Trophoblast cell (in vitro differentiated cells and primary cell): Measurements from ENCODE around the gene ASTN2.
A peak's percentile ranks its signal among the peaks of the same experiment; 100 is the strongest.

Experiments
- DNase-seq, 2 donors: peaks; one replicate each; pipeline ENCODE4 v3.0.0-alpha.2; 2016
- H2AFZ ChIP-seq: 2 replicates; pipeline ENCODE4 v1.6.1; 2013; ENCODE audit warnings: low read length, moderate library complexity, mild to moderate bottlenecking; ENCODE audit not compliant: insufficient read depth, poor library complexity
- H2AK5ac ChIP-seq: 2 replicates; pipeline ENCODE4 v1.6.1; 2013; ENCODE audit warnings: mild to moderate bottlenecking, low read length
- H2BK120ac ChIP-seq: 2 replicates; pipeline ENCODE4 v1.6.1; 2013; ENCODE audit warnings: low read length, mild to moderate bottlenecking, moderate library complexity; ENCODE audit not compliant: insufficient read depth, poor library complexity
- H2BK12ac ChIP-seq: 2 replicates; pipeline ENCODE4 v1.6.1; 2013; ENCODE audit warnings: mild to moderate bottlenecking, low read length, moderate library complexity
- H2BK5ac ChIP-seq: 2 replicates; pipeline ENCODE4 v1.6.1; 2013; ENCODE audit warnings: low read length, low read depth, moderate library complexity, mild to moderate bottlenecking; ENCODE audit not compliant: poor library complexity
- H3K14ac ChIP-seq: 2 replicates; pipeline ENCODE4 v1.6.1; 2013; ENCODE audit warnings: mild to moderate bottlenecking, low read length
- H3K18ac ChIP-seq: 2 replicates; pipeline ENCODE4 v1.6.1; 2013; ENCODE audit warnings: mild to moderate bottlenecking, low read length
- H3K23ac ChIP-seq: 2 replicates; pipeline ENCODE4 v1.6.1; 2013; ENCODE audit warnings: low read length
- H3K27ac ChIP-seq: 2 replicates; pipeline ENCODE4 v1.5.1; 2013; ENCODE audit warnings: low read depth, mild to moderate bottlenecking, inconsistent platforms, low read length, moderate library complexity
- H3K27me3 ChIP-seq: 2 replicates; pipeline ENCODE4 v1.6.1; 2013; ENCODE audit warnings: inconsistent platforms, mild to moderate bottlenecking, low read length, moderate library complexity; ENCODE audit not compliant: insufficient read depth
- H3K36me3 ChIP-seq, 2 experiments: 1 replicate in 1 of 2; 2 replicates in 1 of 2; pipeline ENCODE4 v1.6.1; 2013; ENCODE audit warnings: low read length in 2 of 2, mild to moderate bottlenecking in 2 of 2, moderate library complexity in 1 of 2; ENCODE audit not compliant: insufficient read depth in 2 of 2, control insufficient read depth in 1 of 2
- H3K4ac ChIP-seq: 2 replicates; pipeline ENCODE4 v1.6.1; 2013; ENCODE audit warnings: low read depth, mild to moderate bottlenecking, low read length, moderate library complexity
- H3K4me1 ChIP-seq, 2 experiments: 1 replicate in 1 of 2; 2 replicates in 1 of 2; pipeline ENCODE4 v1.6.1; 2013; ENCODE audit warnings: low read length in 2 of 2, mild to moderate bottlenecking in 2 of 2, moderate library complexity in 1 of 2; ENCODE audit not compliant: insufficient read depth in 2 of 2, control insufficient read depth in 1 of 2
- H3K4me2 ChIP-seq: 2 replicates; pipeline ENCODE4 v1.6.1; 2013; ENCODE audit warnings: inconsistent platforms, mild to moderate bottlenecking, low read length, moderate library complexity
- H3K4me3 ChIP-seq: 2 replicates; pipeline ENCODE4 v1.5.1; 2013; ENCODE audit warnings: mild to moderate bottlenecking, low read depth, low read length, inconsistent platforms
- H3K79me1 ChIP-seq: one replicate; pipeline ENCODE4 v1.6.1; 2013; ENCODE audit warnings: low read length
- H3K79me2 ChIP-seq: 2 replicates; pipeline ENCODE4 v1.6.1; 2013; ENCODE audit warnings: low read length, mild to moderate bottlenecking; ENCODE audit not compliant: control insufficient read depth, insufficient read depth, poor library complexity
- H3K9ac ChIP-seq: 2 replicates; pipeline ENCODE4 v1.6.1; 2013; ENCODE audit warnings: mild to moderate bottlenecking, low read length
- H3K9me3 ChIP-seq: 2 replicates; pipeline ENCODE4 v1.6.1; 2013; ENCODE audit warnings: low read depth, mild to moderate bottlenecking, control low read depth, inconsistent platforms, low read length; ENCODE audit not compliant: insufficient read depth
- H4K12ac ChIP-seq: 2 replicates; pipeline ENCODE4 v1.6.1; 2013; ENCODE audit warnings: low read depth, mild to moderate bottlenecking, low read length, moderate library complexity
- H4K8ac ChIP-seq: 2 replicates; pipeline ENCODE4 v1.6.1; 2013; ENCODE audit warnings: low read depth, mild to moderate bottlenecking, low read length, moderate library complexity
- H4K91ac ChIP-seq: one replicate; pipeline ENCODE4 v1.6.1; 2013; ENCODE audit warnings: low read depth, mild to moderate bottlenecking, low read length, moderate library complexity
- WGBS: extraction: QIAGEN DNeasy Blood & Tissue Kit; methylation state at CpG from one replicate; pipeline ENCODE4 v1.1.7; 2013; ENCODE audit warnings: missing lambda C conversion rate; ENCODE audit not compliant: insufficient read length, insufficient coverage; ENCODE audit errors: extremely low coverage; 5-methylcytosine and 5-hydroxymethylcytosine counted together

Gene ASTN2

DNA sequence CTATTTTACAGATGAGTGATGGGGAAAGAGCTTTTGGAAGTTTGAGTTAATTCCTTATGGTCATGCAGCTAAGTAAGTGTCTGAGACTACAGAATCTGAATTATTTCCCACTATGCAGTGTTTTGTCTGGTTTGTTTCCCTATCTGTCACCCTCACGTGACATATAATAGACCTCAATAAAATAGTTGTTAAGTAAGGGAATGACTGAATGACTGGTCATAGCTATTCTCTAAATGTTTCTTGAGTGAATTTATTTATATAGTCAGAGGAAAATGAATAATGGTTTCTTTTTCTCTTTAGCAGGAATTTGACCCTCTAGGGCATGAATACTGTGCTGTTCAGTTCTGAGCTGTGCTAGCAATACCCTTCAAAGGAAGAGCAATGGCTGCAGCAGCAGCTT, 717.5 kb downstream of the ASTN2 start:
- Histone ChIP-seq H3K27me3 (no peaks in the 10 kb centered on the region), H3K9ac (no peak overlapping the region), H2BK5ac (no peak overlapping the region), H3K23ac (no peak overlapping the region), H4K12ac (no peak overlapping the region), H2AK5ac (no peak overlapping the region), H3K18ac (no peak overlapping the region), H3K79me2 (no peaks in the 10 kb centered on the region), H3K4me1 (no peaks in the 10 kb centered on the region), H4K91ac (no peak overlapping the region), H3K79me1 (no peaks in the 10 kb centered on the region), H2BK120ac (no peak overlapping the region), H2AFZ (no peak overlapping the region), H3K4me2 (no peak overlapping the region), H3K4ac (no peak overlapping the region), H4K8ac (no peak overlapping the region), H3K36me3 (peaks cover 20 to 26% of the 10 kb centered on the region in 2 experiments), H3K4me3 (no peak overlapping the region), H3K14ac (no peak overlapping the region), H3K9me3 (peaks cover 5% of the 10 kb centered on the region), H3K27ac (no peak overlapping the region), H2BK12ac (no peak overlapping the region)
- no peak for DNase-seq
- WGBS: no CpG with 5 or more reads among the region's 1 CpG

DNA sequence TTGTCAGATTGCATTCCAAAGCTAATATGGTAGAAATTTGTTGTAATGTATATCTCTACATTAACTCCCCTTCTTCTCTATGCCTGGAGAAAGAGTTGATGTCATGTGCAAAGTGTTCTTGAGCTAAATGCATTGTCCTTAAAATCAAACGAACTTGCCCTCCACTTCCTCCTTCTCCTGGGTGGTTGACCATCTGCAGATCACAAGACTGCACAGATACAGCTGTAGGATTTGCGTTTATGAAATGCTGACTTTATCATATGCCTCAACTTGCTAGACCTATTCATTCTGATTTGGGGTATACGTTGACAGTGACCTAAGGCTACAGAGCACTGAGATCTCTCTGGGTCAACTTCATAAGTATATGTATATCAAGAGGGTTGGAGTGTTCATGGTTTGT, 719.4 kb downstream of the ASTN2 start:
- Histone ChIP-seq H3K4ac (no peak overlapping the region), H3K14ac (no peak overlapping the region), H2BK12ac (no peak overlapping the region), H3K23ac (no peak overlapping the region), H3K9ac (no peak overlapping the region), H3K4me3 (no peak overlapping the region), H2BK5ac (no peak overlapping the region), H3K27ac (no peak overlapping the region), H3K9me3 (peaks cover 5% of the 10 kb centered on the region), H4K12ac (no peak overlapping the region), H3K79me1 (no peaks in the 10 kb centered on the region), H4K8ac (no peak overlapping the region), H2BK120ac (no peak overlapping the region), H2AFZ (no peak overlapping the region), H2AK5ac (no peak overlapping the region), H3K18ac (no peak overlapping the region), H4K91ac (no peak overlapping the region), H3K27me3 (no peaks in the 10 kb centered on the region), H3K4me1 (no peaks in the 10 kb centered on the region), H3K4me2 (no peak overlapping the region), H3K79me2 (no peaks in the 10 kb centered on the region), H3K36me3 (peaks cover 20 to 26% of the 10 kb centered on the region in 2 experiments)
- no peak for DNase-seq
- WGBS: no CpG with 5 or more reads among the region's 3 CpGs

DNA sequence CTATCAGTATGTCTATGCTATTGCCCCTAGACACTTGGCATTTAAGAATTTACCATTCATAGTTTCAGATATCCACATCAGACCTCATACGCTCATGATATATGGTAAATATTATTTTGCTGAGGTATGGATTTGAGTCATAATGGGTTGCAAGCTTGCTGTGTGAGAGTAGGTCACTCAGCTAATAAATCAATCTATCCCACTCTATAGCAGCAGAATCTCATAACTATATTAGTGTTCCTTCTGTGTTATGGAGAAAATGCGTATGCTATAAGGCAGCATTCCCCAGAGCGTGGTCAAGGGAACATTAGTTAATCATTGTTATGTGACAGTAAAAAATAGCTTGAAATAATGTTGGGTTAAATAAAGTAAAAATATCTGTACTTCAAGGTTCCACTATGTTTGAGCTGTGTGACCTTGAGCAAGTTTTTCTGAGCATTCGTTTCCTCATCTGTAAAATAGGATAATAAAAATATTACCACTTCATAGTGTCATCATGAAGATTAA, 720.0 kb downstream of the ASTN2 start:
- Histone ChIP-seq H3K79me2 (no peaks in the 10 kb centered on the region), H3K9ac (no peak overlapping the region), H2AK5ac (no peak overlapping the region), H3K27me3 (no peaks in the 10 kb centered on the region), H3K14ac (no peak overlapping the region), H2BK12ac (no peak overlapping the region), H3K36me3 (peaks cover 20 to 24% of the 10 kb centered on the region in 2 experiments), H2AFZ (no peak overlapping the region), H3K18ac (no peak overlapping the region), H2BK120ac (no peak overlapping the region), H4K12ac (no peak overlapping the region), H3K4ac (no peak overlapping the region), H3K9me3 (peaks cover 5% of the 10 kb centered on the region), H3K4me2 (no peak overlapping the region), H4K91ac (no peak overlapping the region), H3K23ac (no peak overlapping the region), H3K27ac (no peak overlapping the region), H3K79me1 (no peaks in the 10 kb centered on the region), H3K4me1 (no peaks in the 10 kb centered on the region), H2BK5ac (no peak overlapping the region), H3K4me3 (no peak overlapping the region), H4K8ac (no peak overlapping the region)
- WGBS: no CpG with 5 or more reads among the region's 4 CpGs
- no peak for DNase-seq

DNA sequence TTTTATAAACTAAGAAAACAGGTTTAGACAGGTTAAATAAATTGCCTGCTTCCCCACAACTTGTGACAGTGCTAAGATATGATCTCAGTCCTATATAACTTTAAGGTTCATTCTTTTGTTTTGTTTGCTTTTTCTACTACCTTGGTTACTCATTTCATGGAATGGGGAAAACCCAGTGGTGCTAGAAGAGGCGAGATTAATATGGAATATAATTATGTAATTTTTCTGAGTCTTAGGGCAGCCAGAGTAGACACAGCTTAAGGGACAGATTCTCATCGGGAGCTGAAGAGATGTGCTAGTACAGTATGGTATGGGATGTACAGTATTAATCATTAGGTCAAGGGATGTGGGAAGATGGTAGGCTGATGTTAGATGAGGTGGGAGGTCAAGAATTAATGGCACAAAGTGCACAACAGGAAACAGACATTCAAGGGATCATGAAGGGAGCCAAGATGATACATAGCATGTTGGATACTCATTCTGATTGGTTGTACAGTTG, 721.6 kb downstream of the ASTN2 start:
- Histone ChIP-seq H3K9me3 (peaks cover 2% of the 10 kb centered on the region), H4K8ac (no peak overlapping the region), H3K36me3 (peaks cover 8% of the 10 kb centered on the region in 2 experiments), H3K4me1 (no peaks in the 10 kb centered on the region), H3K9ac (no peak overlapping the region), H3K4me2 (no peak overlapping the region), H4K91ac (no peak overlapping the region), H2AFZ (no peak overlapping the region), H3K79me2 (no peaks in the 10 kb centered on the region), H2BK120ac (no peak overlapping the region), H3K79me1 (no peaks in the 10 kb centered on the region), H3K27ac (no peak overlapping the region), H3K4me3 (no peak overlapping the region), H2AK5ac (no peak overlapping the region), H2BK12ac (no peak overlapping the region), H3K14ac (no peak overlapping the region), H3K18ac (no peak overlapping the region), H4K12ac (no peak overlapping the region), H3K23ac (no peak overlapping the region), H2BK5ac (no peak overlapping the region), H3K27me3 (no peaks in the 10 kb centered on the region), H3K4ac (no peak overlapping the region)
- WGBS: no CpG with 5 or more reads among the region's 2 CpGs
- DNase-seq: peak in 1 of 2 donors; percentile 59
